ENCODE data around the gene TMEM94. TPM values are rescaled to one million over a fixed set of nuclear protein-coding genes. Genes with fewer than 3 reads are reported as not detected.
A peak's percentile ranks its signal among the peaks of the same experiment; 100 is the strongest.

Gene TMEM94
- total RNA-seq, 3 donors from 2014 or later, result 45.1 to 62.5 (median 51.1) TPM

GRCh38 chr17:75542229-75542628 is 85.8 kb downstream of the TMEM94 start:
- Histone ChIP-seq H3K27ac (no peak overlapping the region), H3K4me1 (no peaks in the 10 kb centered on the region), H3K9me3 (no peaks in the 10 kb centered on the region), H3K27me3 (no peaks in the 10 kb centered on the region), H3K4me3 (no peak overlapping the region), H3K36me3 (no peaks in the 10 kb centered on the region)
- TF ChIP-seq CTCF (IDR thresholded peaks at IDR 0.05), result no peak
- TF ChIP-seq POLR2AphosphoS5 (IDR thresholded peaks at IDR 0.05), result no peak
- TF ChIP-seq POLR2A (IDR thresholded peaks at IDR 0.05), result no peak
- DNase-seq (ENCODE audit: low spot score in 2 of 2), result no peak
- intact Hi-C loops (cut with DNase I; ENCODE audit: low total_unique reads), result loop anchor here (5.0 kb wide), 1 partner anchor 1040 kb away; no protein-coding TSS in a partner anchor

GRCh38 chr17:75542728-75543336 is 86.4 kb downstream of the TMEM94 start:
- no peak overlapping the region for H3K27ac ChIP-seq

GRCh38 chr17:75544250-75544649 is 87.8 kb downstream of the TMEM94 start:
- TF ChIP-seq CTCF (IDR thresholded peaks at IDR 0.05), result no peak
- TF ChIP-seq POLR2AphosphoS5 (IDR thresholded peaks at IDR 0.05), result no peak
- no peak for TF ChIP-seq POLR2A (IDR thresholded peaks at IDR 0.05)
- no peak for DNase-seq (ENCODE audit: low spot score in 2 of 2)
- Histone ChIP-seq H3K27me3 (no peaks in the 10 kb centered on the region), H3K4me1 (peaks cover 0 to 5% of the 10 kb centered on the region in 2 donors), H3K36me3 (no peaks in the 10 kb centered on the region), H3K9me3 (no peaks in the 10 kb centered on the region), H3K27ac (no peak overlapping the region), H3K4me3 (no peak overlapping the region)
- intact Hi-C loops (cut with DNase I; ENCODE audit: low total_unique reads), result loop anchor here (5.0 kb wide), 1 partner anchor 1038 kb away; no protein-coding TSS in a partner anchor

More at GRCh38 chr17:75542728-75543336, 86.4 kb downstream of the TMEM94 start:
- Histone ChIP-seq H3K9me3 (no peaks in the 10 kb centered on the region), H3K4me1 (no peaks in the 10 kb centered on the region), H3K4me3 (no peak overlapping the region), H3K36me3 (no peaks in the 10 kb centered on the region), H3K27me3 (no peaks in the 10 kb centered on the region)
- DNase-seq (ENCODE audit: low spot score in 2 of 2), result no peak
- TF ChIP-seq POLR2AphosphoS5 (IDR thresholded peaks at IDR 0.05) (no peak), CTCF (IDR thresholded peaks at IDR 0.05) (no peak), POLR2A (IDR thresholded peaks at IDR 0.05) (no peak)
- intact Hi-C loops (cut with DNase I; ENCODE audit: low total_unique reads), result loop anchor here (5.0 kb wide), 1 partner anchor 1039 kb away; no protein-coding TSS in a partner anchor

DNA sequence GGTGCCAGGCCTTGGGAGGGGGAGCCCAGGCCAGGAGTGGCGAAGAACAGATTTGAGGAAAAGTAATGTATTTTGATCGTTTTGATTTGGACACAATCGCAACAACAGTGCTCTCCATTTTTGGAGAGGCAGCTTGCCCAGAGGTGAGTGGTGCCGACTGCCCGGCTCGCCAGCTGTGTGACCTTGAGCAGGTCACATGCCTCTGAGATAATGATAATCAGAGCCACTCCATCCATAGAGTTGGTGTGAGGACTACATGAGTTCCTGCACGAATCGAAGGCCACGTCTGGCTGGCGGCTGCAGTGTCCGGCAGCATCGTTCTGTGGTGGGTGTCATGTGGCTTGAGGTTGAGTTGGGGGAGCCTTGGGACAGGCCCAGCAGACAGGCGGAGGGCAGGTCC is 89.7 kb downstream of the TMEM94 start:
- intact Hi-C loops (cut with DNase I; ENCODE audit: low total_unique reads), result no loop called here
- H3K36me3 ChIP-seq, result no peaks in the 10 kb centered on the region

More for the DNA sequence above, 89.7 kb downstream of the TMEM94 start:
- peaks cover 0 to 5% of the 10 kb centered on the region in 2 donors for H3K4me1 ChIP-seq
- H3K27ac ChIP-seq, result peak overlapping the region in 1 of 2 donors; percentile 74
- no peaks in the 10 kb centered on the region for H3K27me3 ChIP-seq
- no peak for DNase-seq (ENCODE audit: low spot score in 2 of 2)
- H3K9me3 ChIP-seq, result no peaks in the 10 kb centered on the region
- no peak overlapping the region for H3K4me3 ChIP-seq
- no peak for TF ChIP-seq CTCF (IDR thresholded peaks at IDR 0.05)
